ENCODE measurements around the gene PDZD8. TPM values are rescaled to one million over a fixed set of nuclear protein-coding genes. Genes with fewer than 3 reads are reported as not detected.

PDZD8 gene
- total RNA-seq, 2 experiments from 2014 or later, result 10.5 to 26.4 TPM

DNA sequence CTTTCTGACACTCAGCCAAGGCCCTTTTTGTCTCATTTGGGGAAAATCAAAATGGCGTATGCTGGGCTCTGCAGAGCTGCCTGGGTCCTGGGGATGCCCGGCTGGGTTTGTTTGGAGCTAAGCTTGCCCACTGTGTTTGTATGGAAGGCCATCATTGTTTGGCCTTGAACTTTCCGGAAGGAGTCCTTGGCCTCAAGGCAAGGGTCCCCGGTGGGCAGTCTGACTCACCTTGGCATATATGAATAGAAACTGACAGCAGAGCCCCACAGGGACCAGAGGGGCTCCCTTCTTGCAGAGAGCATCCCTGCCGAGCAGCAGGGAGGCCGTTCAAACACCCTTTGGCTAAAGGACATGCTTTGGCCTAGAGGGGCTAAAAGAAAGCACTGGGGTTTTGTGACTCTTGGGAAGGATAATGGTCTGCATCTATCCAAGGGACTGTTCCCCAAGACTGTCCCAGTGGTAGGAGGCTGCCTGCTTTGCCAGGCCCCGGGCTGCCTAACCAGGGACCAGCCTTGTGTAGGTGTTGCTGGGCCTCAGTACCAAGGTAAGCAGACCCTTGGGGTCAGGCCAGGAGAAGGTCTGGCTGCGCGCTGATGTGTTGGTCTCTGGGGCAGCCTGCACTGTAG is 119.3 kb downstream of the PDZD8 start:
- Histone ChIP-seq H3K4me2 (ENCODE audit: low read length) (no peak overlapping the region), H3K79me2 (ENCODE audit: insufficient read depth, low read depth, low read length) (no peaks in the 10 kb centered on the region), H3K36me3 (ENCODE audit: insufficient read depth, low read length) (no peaks in the 10 kb centered on the region), H3K4me3 (ENCODE audit: low read depth, low read length, poor library complexity, severe bottlenecking) (no peak overlapping the region), H3K27ac (ENCODE audit: low read depth, low read length, poor library complexity, severe bottlenecking) (no peak overlapping the region), H3K9me3 (ENCODE audit: low read length) (no peaks in the 10 kb centered on the region), H3K9me2 (ENCODE audit: insufficient read depth, low read length) (no peaks in the 10 kb centered on the region), H2AFZ (ENCODE audit: low read length) (no peak overlapping the region), H4K20me1 (ENCODE audit: insufficient read depth, low read length) (no peaks in the 10 kb centered on the region), H3K4me1 (ENCODE audit: insufficient read depth, low read length, poor library complexity, severe bottlenecking) (no peaks in the 10 kb centered on the region)
- no TSS peak for BruUV-seq (replicated peaks)
- ChIA-PET POLR2A (no interaction called here), CTCF (ENCODE audit: unreplicated experiment) (no interaction called here)
- intact Hi-C loops (cut with micrococcal nuclease; ENCODE audit: unreplicated experiment), result loop anchor here (1.0 kb wide), 1 partner anchor 19 kb away; no protein-coding TSS in a partner anchor
- no peak for TF ChIP-seq EZH2phosphoT487 (IDR thresholded peaks at IDR 0.05; ENCODE audit: borderline replicate concordance, low read depth, low read length)
- TF ChIP-seq, protein P1, sequence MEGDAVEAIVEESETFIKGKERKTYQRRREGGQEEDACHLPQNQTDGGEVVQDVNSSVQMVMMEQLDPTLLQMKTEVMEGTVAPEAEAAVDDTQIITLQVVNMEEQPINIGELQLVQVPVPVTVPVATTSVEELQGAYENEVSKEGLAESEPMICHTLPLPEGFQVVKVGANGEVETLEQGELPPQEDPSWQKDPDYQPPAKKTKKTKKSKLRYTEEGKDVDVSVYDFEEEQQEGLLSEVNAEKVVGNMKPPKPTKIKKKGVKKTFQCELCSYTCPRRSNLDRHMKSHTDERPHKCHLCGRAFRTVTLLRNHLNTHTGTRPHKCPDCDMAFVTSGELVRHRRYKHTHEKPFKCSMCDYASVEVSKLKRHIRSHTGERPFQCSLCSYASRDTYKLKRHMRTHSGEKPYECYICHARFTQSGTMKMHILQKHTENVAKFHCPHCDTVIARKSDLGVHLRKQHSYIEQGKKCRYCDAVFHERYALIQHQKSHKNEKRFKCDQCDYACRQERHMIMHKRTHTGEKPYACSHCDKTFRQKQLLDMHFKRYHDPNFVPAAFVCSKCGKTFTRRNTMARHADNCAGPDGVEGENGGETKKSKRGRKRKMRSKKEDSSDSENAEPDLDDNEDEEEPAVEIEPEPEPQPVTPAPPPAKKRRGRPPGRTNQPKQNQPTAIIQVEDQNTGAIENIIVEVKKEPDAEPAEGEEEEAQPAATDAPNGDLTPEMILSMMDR (conservative IDR thresholded peaks at IDR 0.05; ENCODE audit: low read length), result no peak
- DNase-seq (ENCODE audit: low spot score), result no peak

DNA sequence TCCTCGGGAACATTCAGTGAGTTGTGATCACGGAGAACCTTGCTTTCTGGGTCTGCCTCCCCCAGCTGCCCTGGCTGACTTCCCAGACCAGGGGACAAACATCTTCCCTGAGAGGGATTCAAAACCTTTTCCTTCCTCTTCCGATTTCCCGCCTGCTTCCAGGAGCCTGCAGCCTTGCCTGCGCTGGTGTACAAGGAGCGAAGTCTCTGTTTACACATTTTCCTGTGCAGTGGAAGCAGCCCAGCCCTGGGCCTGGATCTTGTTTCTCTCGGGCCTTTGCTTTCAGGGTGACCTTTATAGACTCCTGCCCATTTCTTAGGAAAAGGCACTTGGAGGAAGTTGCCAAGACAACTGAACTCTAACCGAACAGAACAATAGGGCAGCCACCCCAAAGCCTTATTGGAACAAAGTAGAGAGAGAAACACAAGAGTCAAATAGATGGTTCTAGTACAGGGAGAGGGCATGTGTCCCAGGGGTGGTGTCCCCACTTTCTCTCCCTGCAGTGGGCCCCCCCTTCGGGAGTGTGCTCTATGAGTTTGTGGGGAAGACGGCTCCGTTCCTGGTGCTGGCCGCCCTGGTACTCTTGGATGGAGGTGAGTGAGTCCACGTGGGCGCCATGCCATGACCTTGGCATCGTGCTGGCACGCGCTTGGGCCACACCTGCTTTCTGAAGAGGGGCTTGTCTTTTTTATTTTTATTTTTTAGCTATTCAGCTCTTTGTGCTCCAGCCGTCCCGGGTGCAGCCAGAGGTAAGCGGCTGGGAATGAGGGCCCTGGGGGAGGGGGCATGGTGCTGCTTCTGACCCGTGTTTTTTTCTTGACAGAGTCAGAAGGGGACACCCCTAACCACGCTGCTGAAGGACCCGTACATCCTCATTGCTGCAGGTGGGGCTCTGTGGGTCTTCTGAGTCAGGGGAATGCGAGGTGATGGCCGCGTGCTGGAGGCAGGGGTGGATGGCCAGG is 120.2 kb downstream of the PDZD8 start:
- Histone ChIP-seq H3K79me2 (ENCODE audit: insufficient read depth, low read depth, low read length) (no peaks in the 10 kb centered on the region), H2AFZ (ENCODE audit: low read length) (no peak overlapping the region), H3K9me3 (ENCODE audit: low read length) (no peaks in the 10 kb centered on the region), H4K20me1 (ENCODE audit: insufficient read depth, low read length) (no peaks in the 10 kb centered on the region), H3K4me1 (ENCODE audit: insufficient read depth, low read length, poor library complexity, severe bottlenecking) (no peaks in the 10 kb centered on the region), H3K4me2 (ENCODE audit: low read length) (no peak overlapping the region), H3K36me3 (ENCODE audit: insufficient read depth, low read length) (no peaks in the 10 kb centered on the region), H3K9me2 (ENCODE audit: insufficient read depth, low read length) (no peaks in the 10 kb centered on the region), H3K4me3 (ENCODE audit: low read depth, low read length, poor library complexity, severe bottlenecking) (no peak overlapping the region), H3K27ac (ENCODE audit: low read depth, low read length, poor library complexity, severe bottlenecking) (no peak overlapping the region)
- CTCF ChIA-PET (ENCODE audit: unreplicated experiment), result no interaction called here
- intact Hi-C loops (cut with micrococcal nuclease; ENCODE audit: unreplicated experiment), result no loop called here
- BruUV-seq (replicated peaks), result no TSS peak
- TF ChIP-seq, protein P1 (conservative IDR thresholded peaks at IDR 0.05; ENCODE audit: low read length), result no peak
- no peak for TF ChIP-seq EZH2phosphoT487 (IDR thresholded peaks at IDR 0.05; ENCODE audit: borderline replicate concordance, low read depth, low read length)
- POLR2A ChIA-PET, result no interaction called here
- DNase-seq (ENCODE audit: low spot score), result no peak

- Histone ChIP-seq H3K36me3 (ENCODE audit: insufficient read depth, low read length) (no peaks in the 10 kb centered on the region), H3K79me2 (ENCODE audit: insufficient read depth, low read depth, low read length) (no peaks in the 10 kb centered on the region), H3K27ac (ENCODE audit: low read depth, low read length, poor library complexity, severe bottlenecking) (no peak overlapping the region), H3K9me2 (ENCODE audit: insufficient read depth, low read length) (no peaks in the 10 kb centered on the region), H4K20me1 (ENCODE audit: insufficient read depth, low read length) (no peaks in the 10 kb centered on the region), H2AFZ (ENCODE audit: low read length) (no peak overlapping the region), H3K4me3 (ENCODE audit: low read depth, low read length, poor library complexity, severe bottlenecking) (no peak overlapping the region), H3K9me3 (ENCODE audit: low read length) (no peaks in the 10 kb centered on the region), H3K4me2 (ENCODE audit: low read length) (no peak overlapping the region), H3K4me1 (ENCODE audit: insufficient read depth, low read length, poor library complexity, severe bottlenecking) (no peaks in the 10 kb centered on the region)
- DNase-seq (ENCODE audit: low spot score), result no peak
- TF ChIP-seq EZH2phosphoT487 (IDR thresholded peaks at IDR 0.05; ENCODE audit: borderline replicate concordance, low read depth, low read length), result no peak
- TF ChIP-seq, protein P1 (conservative IDR thresholded peaks at IDR 0.05; ENCODE audit: low read length), result no peak
- CTCF ChIA-PET (ENCODE audit: unreplicated experiment), result no interaction called here
- POLR2A ChIA-PET, result no interaction called here
- intact Hi-C loops (cut with micrococcal nuclease; ENCODE audit: unreplicated experiment), result no loop called here
- no TSS peak for BruUV-seq (replicated peaks)
These were observed 120.9 kb downstream of the PDZD8 start for GRCh38 chr10:117254338-117254737.

Data from OCI-LY7 (cell line).